ENCODE results near the gene FAM193A. TPM values are rescaled to one million over a fixed set of nuclear protein-coding genes. Genes with fewer than 3 reads are reported as not detected.

Gene FAM193A
- total RNA-seq, 1 donor from 2014 or later = 14.6 TPM

DNA sequence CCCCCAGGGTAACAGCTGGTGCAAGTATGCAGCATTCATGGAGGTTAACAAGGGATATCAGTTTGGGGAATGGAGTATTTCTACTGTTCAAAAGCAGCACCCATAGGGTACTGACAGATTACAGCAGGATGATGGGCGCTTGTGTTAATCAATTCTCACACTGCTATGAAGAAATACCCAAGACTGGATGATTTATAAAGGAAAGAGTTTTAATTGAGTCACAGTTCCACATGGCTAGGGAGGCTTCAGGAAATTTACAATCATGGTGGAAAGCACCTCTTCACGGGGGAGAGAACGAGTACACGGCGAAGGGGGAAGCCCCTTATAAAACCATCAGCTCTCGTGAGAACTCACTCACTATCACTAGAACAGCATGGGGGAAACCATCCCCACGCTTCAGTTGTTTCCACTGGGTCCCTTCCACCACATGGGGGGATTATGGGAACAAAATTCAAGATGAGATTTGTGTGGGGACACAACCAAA lies 155.5 kb downstream of the FAM193A start:
- TF ChIP-seq, protein P1, sequence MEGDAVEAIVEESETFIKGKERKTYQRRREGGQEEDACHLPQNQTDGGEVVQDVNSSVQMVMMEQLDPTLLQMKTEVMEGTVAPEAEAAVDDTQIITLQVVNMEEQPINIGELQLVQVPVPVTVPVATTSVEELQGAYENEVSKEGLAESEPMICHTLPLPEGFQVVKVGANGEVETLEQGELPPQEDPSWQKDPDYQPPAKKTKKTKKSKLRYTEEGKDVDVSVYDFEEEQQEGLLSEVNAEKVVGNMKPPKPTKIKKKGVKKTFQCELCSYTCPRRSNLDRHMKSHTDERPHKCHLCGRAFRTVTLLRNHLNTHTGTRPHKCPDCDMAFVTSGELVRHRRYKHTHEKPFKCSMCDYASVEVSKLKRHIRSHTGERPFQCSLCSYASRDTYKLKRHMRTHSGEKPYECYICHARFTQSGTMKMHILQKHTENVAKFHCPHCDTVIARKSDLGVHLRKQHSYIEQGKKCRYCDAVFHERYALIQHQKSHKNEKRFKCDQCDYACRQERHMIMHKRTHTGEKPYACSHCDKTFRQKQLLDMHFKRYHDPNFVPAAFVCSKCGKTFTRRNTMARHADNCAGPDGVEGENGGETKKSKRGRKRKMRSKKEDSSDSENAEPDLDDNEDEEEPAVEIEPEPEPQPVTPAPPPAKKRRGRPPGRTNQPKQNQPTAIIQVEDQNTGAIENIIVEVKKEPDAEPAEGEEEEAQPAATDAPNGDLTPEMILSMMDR (conservative IDR thresholded peaks at IDR 0.05; ENCODE audit: low read depth, low read length) = no peak
- no peak overlapping the region for H3K4me3 ChIP-seq (ENCODE audit: low read depth, low read length)

DNA sequence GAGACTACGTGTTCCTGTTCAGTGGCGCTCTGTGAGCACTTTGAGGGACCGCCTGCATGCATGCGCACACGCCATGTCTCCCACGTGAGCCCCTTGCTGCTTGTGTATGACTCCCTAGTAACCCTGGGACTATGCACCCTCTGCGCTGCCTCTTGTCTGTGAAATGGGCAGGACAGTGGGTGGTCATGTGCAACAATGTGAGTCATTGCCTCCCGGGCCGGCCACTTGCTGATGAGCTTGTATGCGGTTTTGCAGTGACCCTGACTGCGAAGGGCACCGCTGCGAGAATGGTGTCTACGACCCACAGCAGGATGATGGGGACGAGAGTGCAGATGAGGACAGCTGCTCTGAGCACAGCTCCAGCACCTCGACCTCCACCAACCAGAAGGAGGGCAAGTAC lies 158.2 kb downstream of the FAM193A start:
- no peak overlapping the region for H3K4me3 ChIP-seq (ENCODE audit: low read depth, low read length)
- no peak for DNase-seq (ENCODE audit: low read depth)
- TF ChIP-seq, protein P1 (conservative IDR thresholded peaks at IDR 0.05; ENCODE audit: low read depth, low read length) = no peak

More for the DNA sequence above, 155.5 kb downstream of the FAM193A start:
- DNase-seq (ENCODE audit: low read depth) = no peak

DNA sequence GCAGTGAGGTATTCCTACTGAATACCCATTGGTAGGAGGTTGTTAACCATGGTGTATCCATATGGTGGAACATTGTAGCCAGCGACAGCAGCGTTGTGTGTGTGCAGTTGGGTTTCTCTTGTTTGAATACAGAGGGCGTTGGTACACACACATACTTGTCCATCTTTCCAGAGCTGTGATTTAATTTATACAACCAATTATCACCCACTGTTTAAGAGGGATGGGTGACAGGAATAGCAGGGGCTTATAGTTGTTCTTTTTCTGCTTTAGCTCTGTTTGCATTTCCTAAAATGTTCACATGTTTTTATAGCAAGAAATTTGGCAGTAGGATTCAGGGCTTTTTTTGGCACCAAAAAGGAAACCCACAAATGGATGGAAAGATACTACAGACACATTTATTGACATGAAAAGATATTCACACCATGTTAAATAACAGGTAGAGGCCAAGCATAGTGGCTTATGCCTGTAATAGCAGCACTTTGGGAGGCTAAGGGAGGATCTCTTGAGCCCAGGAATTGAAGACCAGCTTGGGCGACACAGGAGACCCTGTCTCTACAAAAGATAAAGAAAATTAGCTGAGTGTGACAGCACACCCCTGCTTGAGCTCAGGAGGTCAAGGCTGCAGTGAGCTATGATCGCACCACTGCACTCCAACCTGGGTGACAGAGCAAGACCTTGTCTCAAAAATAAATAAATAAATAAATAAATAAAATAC lies 159.1 kb downstream of the FAM193A start:
- no peak for DNase-seq (ENCODE audit: low read depth)
- no peak overlapping the region for H3K4me3 ChIP-seq (ENCODE audit: low read depth, low read length)
- TF ChIP-seq, protein P1 (conservative IDR thresholded peaks at IDR 0.05; ENCODE audit: low read depth, low read length) = no peak

DNA sequence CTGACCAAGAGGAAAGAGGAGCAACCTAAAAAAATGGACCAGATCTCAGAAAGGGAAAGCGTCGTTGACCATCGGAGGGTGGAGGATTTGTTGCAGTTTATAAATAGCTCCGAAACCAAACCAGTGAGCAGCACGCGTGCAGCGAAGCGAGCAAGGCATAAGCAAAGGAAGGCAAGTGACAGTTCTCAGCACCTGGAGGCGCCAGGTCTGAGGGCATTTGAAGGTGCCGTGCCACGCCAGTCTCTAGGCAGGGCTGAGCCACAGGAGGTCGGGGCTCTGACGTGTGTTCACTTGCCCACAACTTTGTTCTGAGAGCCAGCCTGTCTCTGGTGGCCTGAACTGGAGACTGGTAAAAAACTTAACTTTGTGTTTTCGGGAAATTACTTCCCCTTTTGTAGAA lies 160.0 kb downstream of the FAM193A start:
- DNase-seq (ENCODE audit: low read depth) = no peak
- TF ChIP-seq, protein P1 (conservative IDR thresholded peaks at IDR 0.05; ENCODE audit: low read depth, low read length) = no peak
- H3K4me3 ChIP-seq (ENCODE audit: low read depth, low read length) = no peak overlapping the region

DNA sequence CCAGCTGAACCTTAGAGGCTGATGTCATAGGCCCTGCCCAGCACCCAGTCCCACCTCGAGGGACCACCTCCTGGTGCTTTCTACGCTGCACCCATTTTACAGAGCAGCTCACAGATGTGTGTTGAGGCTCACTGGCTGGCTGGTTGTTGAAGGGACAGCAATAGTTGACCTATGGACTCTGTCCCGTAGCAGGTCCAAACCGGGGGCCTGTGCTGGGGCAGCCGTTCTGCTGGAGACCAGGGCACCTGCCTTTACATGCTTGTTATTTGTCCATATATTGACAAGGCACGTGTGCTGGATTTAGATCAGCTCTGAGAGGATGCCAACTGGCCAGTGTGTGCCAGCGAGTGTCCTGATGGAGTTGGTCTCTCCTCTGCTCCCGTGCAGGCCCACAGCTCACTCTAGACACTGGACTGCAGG lies 161.6 kb downstream of the FAM193A start:
- no peak overlapping the region for H3K4me3 ChIP-seq (ENCODE audit: low read depth, low read length)
- DNase-seq (ENCODE audit: low read depth) = no peak
- TF ChIP-seq, protein P1 (conservative IDR thresholded peaks at IDR 0.05; ENCODE audit: low read depth, low read length) = no peak

DNA sequence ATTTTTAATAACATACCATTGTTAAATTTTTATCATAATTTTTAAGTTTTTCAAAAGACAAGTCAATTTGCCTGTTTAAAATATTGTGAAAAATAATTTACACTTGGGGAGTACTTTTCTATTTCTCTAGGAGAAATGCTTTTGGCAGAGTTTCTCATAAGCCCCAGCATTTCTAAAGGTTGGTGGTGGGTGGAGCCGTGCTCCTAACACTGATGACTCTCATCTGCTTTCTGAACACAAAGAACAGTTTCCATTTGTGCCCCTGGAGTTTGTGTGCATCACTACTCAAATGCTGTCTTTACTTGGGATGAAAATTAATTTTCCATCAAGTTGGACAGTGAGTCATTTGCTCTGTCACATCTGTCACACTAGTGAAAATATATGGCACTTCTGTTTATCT lies 162.1 kb downstream of the FAM193A start:
- H3K4me3 ChIP-seq (ENCODE audit: low read depth, low read length) = no peak overlapping the region
- DNase-seq (ENCODE audit: low read depth) = no peak
- TF ChIP-seq, protein P1 (conservative IDR thresholded peaks at IDR 0.05; ENCODE audit: low read depth, low read length) = no peak

Measured in epithelial cell of proximal tubule (primary cell).